CD4-positive, alpha-beta T cell treated with Interleukin-4 for 4 hours (primary cell): ENCODE data around the gene SGMS1.
"Not testable (repeated sequence)": the region's sequence is repeated elsewhere in the genome, so short reads cannot be mapped to it uniquely, and the experiment has no call there.

ENCODE experiments used
- DNase-seq: peaks from one replicate; pipeline ENCODE4 v3.0.0-alpha.2; 2020

SGMS1 gene

GRCh38 chr10:50552771-50553535 lies 70.8 kb downstream of the SGMS1 start:
- peak; percentile 59 for DNase-seq

GRCh38 chr10:50552308-50552707 lies 71.4 kb downstream of the SGMS1 start:
- DNase-seq = no peak

- DNase-seq = no peak
Measured at GRCh38 chr10:50551894-50552293, 71.9 kb downstream of the SGMS1 start.

- no peak for DNase-seq
Measured at GRCh38 chr10:50550291-50550839, 73.4 kb downstream of the SGMS1 start.

GRCh38 chr10:50549186-50549585 lies 74.6 kb downstream of the SGMS1 start:
- not testable (repeated sequence) for DNase-seq

- DNase-seq = not testable (repeated sequence)
Measured at GRCh38 chr10:50548481-50548880, 75.3 kb downstream of the SGMS1 start.

GRCh38 chr10:50546287-50546686 lies 77.5 kb downstream of the SGMS1 start:
- not testable (repeated sequence) for DNase-seq

GRCh38 chr10:50545846-50546245 lies 77.9 kb downstream of the SGMS1 start:
- DNase-seq = no peak

- DNase-seq = no peak
Measured at GRCh38 chr10:50544857-50545429, 78.8 kb downstream of the SGMS1 start.

GRCh38 chr10:50544095-50544856 lies 79.5 kb downstream of the SGMS1 start:
- DNase-seq = no peak

GRCh38 chr10:50542871-50543270 lies 80.9 kb downstream of the SGMS1 start:
- no peak for DNase-seq

GRCh38 chr10:50541921-50542320 lies 81.8 kb downstream of the SGMS1 start:
- no peak for DNase-seq

- no peak for DNase-seq
Measured at GRCh38 chr10:50541317-50541716, 82.4 kb downstream of the SGMS1 start.

- no peak for DNase-seq
Measured at GRCh38 chr10:50540826-50541122, 83.0 kb downstream of the SGMS1 start.

GRCh38 chr10:50540069-50540825 lies 83.5 kb downstream of the SGMS1 start:
- DNase-seq = peak; percentile 39

- DNase-seq = peak; percentile 27
Measured at GRCh38 chr10:50538555-50539398, 85.0 kb downstream of the SGMS1 start.

- no peak for DNase-seq
Measured at GRCh38 chr10:50536617-50537240, 87.0 kb downstream of the SGMS1 start.

GRCh38 chr10:50534748-50535376 lies 88.9 kb downstream of the SGMS1 start:
- DNase-seq = not testable (repeated sequence)

GRCh38 chr10:50533296-50533695 lies 90.5 kb downstream of the SGMS1 start:
- DNase-seq = no peak

GRCh38 chr10:50531388-50532077 lies 92.2 kb downstream of the SGMS1 start:
- no peak for DNase-seq
